Breast epithelium (tissue), 4 donors: ENCODE data around the gene FZD7. TPM values are rescaled to one million over a fixed set of nuclear protein-coding genes. Genes with fewer than 3 reads are reported as not detected.

Source experiments
- DNase-seq, 2 donors: peaks; one replicate each; pipeline ENCODE4 v3.0.0-alpha.2; 2019; ENCODE audit warnings: low spot score in 2 of 2
- H3K27ac ChIP-seq, 2 donors: fragments of 200-600 bp; sonication (generic) in 1 of 2; one replicate each; pipeline ENCODE4 v1.5.1; 2016 to 2019; ENCODE audit warnings: mild to moderate bottlenecking in 1 of 2
- H3K27me3 ChIP-seq, 2 donors: fragments of 200-600 bp; sonication (generic) in 1 of 2; one replicate each; pipeline versions ENCODE4 v1.5.1 to v1.6.0; 2017 to 2019; ENCODE audit warnings: control low read depth in 1 of 2, mild to moderate bottlenecking in 1 of 2
- H3K36me3 ChIP-seq: fragments of 200-600 bp; one replicate; pipeline ENCODE4 v1.5.1; 2019
- H3K4me1 ChIP-seq, 2 donors: fragments of 200-600 bp; sonication (generic); one replicate each; pipeline ENCODE4 v1.5.1; 2016 to 2019; ENCODE audit warnings: control low read depth in 1 of 2
- H3K4me3 ChIP-seq, 3 donors: fragments of 200-600 bp; sonication (generic); 1 replicate in 2 of 3; 2 replicates in 1 of 3; pipeline ENCODE4 v1.5.1; 2016 to 2019; ENCODE audit warnings: mild to moderate bottlenecking in 3 of 3, moderate library complexity in 2 of 3
- H3K9me3 ChIP-seq, 2 donors: fragments of 200-600 bp; sonication (generic) in 1 of 2; one replicate each; pipeline ENCODE4 v1.5.1; 2016 to 2019; ENCODE audit warnings: control low read depth in 1 of 2
- CTCF ChIP-seq, 3 donors: fragments of 450-650 bp; IDR thresholded peaks; one replicate each; pipeline ENCODE4 v1.5.1; 2016 to 2017; ENCODE audit warnings: antibody characterized with exemption in 3 of 3, mild to moderate bottlenecking in 3 of 3, moderate library complexity in 3 of 3
- POLR2A ChIP-seq: fragments of 450-650 bp; IDR thresholded peaks from one replicate; pipeline ENCODE4 v1.6.1; 2016; ENCODE audit warnings: antibody characterized with exemption, mild to moderate bottlenecking, moderate library complexity
- POLR2AphosphoS5 ChIP-seq, 3 donors: sonication (generic); formaldehyde crosslinking; IDR thresholded peaks; one replicate each; pipeline ENCODE4 v1.6.1; 2017; ENCODE audit warnings: antibody characterized with exemption in 3 of 3
- intact Hi-C: fragments of 100-400 bp; cut with DNase I; formaldehyde crosslinking; loops from one replicate; pipeline ENCODE4 v1.15.1; 2023; ENCODE audit warnings: low total_unique reads
- total RNA-seq, 3 donors: library from RNA; depleted of rRNA; stranded (reverse); fragments of >200 nt; gene quantifications; one replicate each; pipeline ENCODE4 v1.1.0, GENCODE V29; 2016

Gene FZD7
- total RNA-seq, 3 donors from 2014 or later, result 12.5 to 41.4 (median 26.5) TPM

GRCh38 chr2:202035941-202036372 is 2.3 kb downstream of the FZD7 start:
- DNase-seq, result no peak
- Histone ChIP-seq H3K4me1 (no peaks in the 10 kb centered on the region), H3K4me3 (peak overlapping the region; percentile 60 to 92 (median 84)), H3K27ac (peak overlapping the region; percentile 99), H3K36me3 (no peaks in the 10 kb centered on the region), H3K9me3 (no peaks in the 10 kb centered on the region), H3K27me3 (no peaks in the 10 kb centered on the region)
- TF ChIP-seq CTCF (IDR thresholded peaks at IDR 0.05), result no peak
- no peak for TF ChIP-seq POLR2AphosphoS5 (IDR thresholded peaks at IDR 0.05)
- no peak for TF ChIP-seq POLR2A
- intact Hi-C loops, result no loop called here

GRCh38 chr2:202036601-202037037 is 3.0 kb downstream of the FZD7 start:
- intact Hi-C loops, result no loop called here
- TF ChIP-seq POLR2A (no peak), POLR2AphosphoS5 (IDR thresholded peaks at IDR 0.05) (no peak), CTCF (IDR thresholded peaks at IDR 0.05) (no peak)
- H3K27ac ChIP-seq, result peak overlapping the region; percentile 99
- H3K4me3 ChIP-seq, result peak overlapping the region; percentile 60 to 92 (median 84)
- no peaks in the 10 kb centered on the region for H3K9me3 ChIP-seq
- H3K4me1 ChIP-seq, result no peaks in the 10 kb centered on the region
- DNase-seq, result no peak
- H3K36me3 ChIP-seq, result no peaks in the 10 kb centered on the region
- H3K27me3 ChIP-seq, result no peaks in the 10 kb centered on the region

GRCh38 chr2:202037086-202037485 is 3.4 kb downstream of the FZD7 start:
- intact Hi-C loops, result no loop called here
- TF ChIP-seq POLR2A, result no peak
- no peaks in the 10 kb centered on the region for H3K27me3 ChIP-seq
- H3K4me1 ChIP-seq, result no peaks in the 10 kb centered on the region
- H3K4me3 ChIP-seq, result peak overlapping the region; percentile 60 to 92 (median 84)
- no peak for DNase-seq
- H3K9me3 ChIP-seq, result no peaks in the 10 kb centered on the region
- no peaks in the 10 kb centered on the region for H3K36me3 ChIP-seq
- H3K27ac ChIP-seq, result peak overlapping the region; percentile 99

GRCh38 chr2:202038471-202039277 is 5.0 kb downstream of the FZD7 start:
- Histone ChIP-seq H3K27ac (peak overlapping the region; percentile 73 to 79), H3K4me1 (no peaks in the 10 kb centered on the region)

GRCh38 chr2:202039278-202040078 is 5.8 kb downstream of the FZD7 start:
- H3K4me1 ChIP-seq, result no peaks in the 10 kb centered on the region
- no peaks in the 10 kb centered on the region for H3K36me3 ChIP-seq
- peak overlapping the region in 2 of 3 donors; percentile 32 to 92 for H3K4me3 ChIP-seq
- H3K27ac ChIP-seq, result peak overlapping the region; percentile 73 to 79
- TF ChIP-seq POLR2AphosphoS5 (IDR thresholded peaks at IDR 0.05), result no peak
- TF ChIP-seq POLR2A, result no peak
- TF ChIP-seq CTCF (IDR thresholded peaks at IDR 0.05), result no peak
- H3K9me3 ChIP-seq, result no peaks in the 10 kb centered on the region
- no peaks in the 10 kb centered on the region for H3K27me3 ChIP-seq
- intact Hi-C loops, result no loop called here
- no peak for DNase-seq

More at GRCh38 chr2:202038471-202039277, 5.0 kb downstream of the FZD7 start:
- H3K4me3 ChIP-seq, result peak overlapping the region in 2 of 3 donors; percentile 32 to 92
- H3K27me3 ChIP-seq, result no peaks in the 10 kb centered on the region
- TF ChIP-seq POLR2AphosphoS5 (IDR thresholded peaks at IDR 0.05) (no peak), POLR2A (no peak), CTCF (IDR thresholded peaks at IDR 0.05) (no peak)
- intact Hi-C loops, result no loop called here
- DNase-seq, result no peak
- H3K36me3 ChIP-seq, result no peaks in the 10 kb centered on the region
- no peaks in the 10 kb centered on the region for H3K9me3 ChIP-seq
